HEK293T (cell line): ENCODE measurements around the gene ZP2.

Experiments
- CTCF ChIA-PET: fragments of 350-600 bp; formaldehyde crosslinking; extraction: SDS; loops from one replicate; lab custom pipeline; 2021; ENCODE audit warnings: antibody characterized with exemption, inconsistent platforms; lab: Yijun Ruan, JAX
- POLR2A ChIA-PET: fragments of 350-600 bp; formaldehyde crosslinking; extraction: SDS; loops from one replicate; lab custom pipeline; 2020; ENCODE audit warnings: antibody characterized with exemption, inconsistent platforms; lab: Yijun Ruan, JAX
- DNase-seq: peaks from one replicate; pipeline ENCODE4 v3.0.0; 2012; ENCODE audit warnings: mixed read lengths; ENCODE audit errors: extremely low spot score
- ARNT ChIP-seq: fragments of 450-650 bp; IDR thresholded peaks from 2 replicates; pipeline ENCODE4 v1.6.1; 2017; ENCODE audit warnings: mild to moderate bottlenecking
- BHLHE40 ChIP-seq: fragments of 450-650 bp; IDR thresholded peaks from 2 replicates; pipeline ENCODE4 v1.6.1; 2016; ENCODE audit warnings: mild to moderate bottlenecking, moderate library complexity, borderline replicate concordance
- CTBP1 ChIP-seq: fragments of 450-650 bp; IDR thresholded peaks from 2 replicates; pipeline ENCODE4 v1.6.1; 2016; ENCODE audit warnings: borderline replicate concordance
- ELF4 ChIP-seq: fragments of 450-650 bp; IDR thresholded peaks from 2 replicates; pipeline ENCODE4 v1.6.1; 2017; ENCODE audit warnings: antibody characterized with exemption
- FOXA1 ChIP-seq: fragments of 450-650 bp; IDR thresholded peaks from 2 replicates; pipeline ENCODE4 v1.6.1; 2016; ENCODE audit warnings: mild to moderate bottlenecking
- FOXK2 ChIP-seq: fragments of 450-650 bp; IDR thresholded peaks from 2 replicates; pipeline ENCODE4 v1.6.1; 2016; ENCODE audit warnings: mild to moderate bottlenecking
- FOXM1 ChIP-seq: fragments of 450-650 bp; IDR thresholded peaks from 2 replicates; pipeline ENCODE4 v1.6.1; 2017; ENCODE audit warnings: mild to moderate bottlenecking, borderline replicate concordance
- HDGF ChIP-seq: fragments of 450-650 bp; IDR thresholded peaks from 2 replicates; pipeline ENCODE4 v1.6.1; 2017; ENCODE audit warnings: antibody characterized with exemption, borderline replicate concordance
- L3MBTL2 ChIP-seq: fragments of 450-650 bp; conservative IDR thresholded peaks from 2 replicates; pipeline ENCODE4 v1.6.1; 2016; ENCODE audit warnings: mild to moderate bottlenecking
- LEF1 ChIP-seq: fragments of 450-650 bp; IDR thresholded peaks from 2 replicates; pipeline ENCODE4 v1.6.1; 2017; ENCODE audit warnings: mild to moderate bottlenecking, borderline replicate concordance
- NFRKB ChIP-seq: fragments of 450-650 bp; IDR thresholded peaks from 2 replicates; pipeline ENCODE4 v1.6.1; 2016; ENCODE audit warnings: mild to moderate bottlenecking, moderate library complexity
- SP1 ChIP-seq: fragments of 450-650 bp; IDR thresholded peaks from 2 replicates; pipeline ENCODE4 v1.6.1; 2017
- SUZ12 ChIP-seq: fragments of 450-650 bp; IDR thresholded peaks from 2 replicates; pipeline ENCODE4 v1.6.1; 2016; ENCODE audit warnings: mild to moderate bottlenecking
- TARDBP ChIP-seq: fragments of 450-650 bp; IDR thresholded peaks from 2 replicates; pipeline ENCODE4 v1.6.1; 2016
- ZNF384 ChIP-seq: fragments of 450-650 bp; IDR thresholded peaks from 2 replicates; pipeline ENCODE4 v1.6.1; 2016
- TF ChIP-seq, protein P1 (sequence below): fragments of 450-650 bp; IDR thresholded peaks from 2 replicates; pipeline ENCODE4 v1.6.1; 2016

The ZP2 gene

DNA sequence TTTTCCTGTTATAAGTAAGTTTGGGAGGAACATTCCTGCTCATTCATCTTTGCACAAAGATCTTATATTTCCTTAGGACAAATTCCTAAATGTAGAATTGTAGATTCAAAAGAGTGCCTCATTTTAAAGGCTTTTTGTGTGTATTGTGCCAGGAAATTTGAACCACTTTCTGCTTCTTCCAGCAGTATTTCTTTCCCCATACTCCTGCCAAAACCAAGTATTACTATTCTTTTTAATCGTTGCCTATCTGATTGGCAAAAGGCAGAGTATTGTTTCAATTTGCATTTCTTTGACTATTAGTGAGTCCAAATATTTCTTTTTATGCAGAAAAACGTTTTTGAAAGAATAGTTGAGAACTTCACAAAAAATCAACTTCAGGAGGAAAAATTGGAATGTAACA lies 31.4 kb upstream of the ZP2 start:
- ChIA-PET POLR2A (no interaction called here), CTCF (no interaction called here)
- no peak for DNase-seq
- TF ChIP-seq FOXA1, result no peak
- TF ChIP-seq ZNF384, result no peak
- TF ChIP-seq L3MBTL2, result no peak
- TF ChIP-seq FOXM1, result no peak
- TF ChIP-seq BHLHE40, result no peak
- TF ChIP-seq SUZ12, result no peak
- TF ChIP-seq CTBP1, result no peak
- TF ChIP-seq, protein P1, sequence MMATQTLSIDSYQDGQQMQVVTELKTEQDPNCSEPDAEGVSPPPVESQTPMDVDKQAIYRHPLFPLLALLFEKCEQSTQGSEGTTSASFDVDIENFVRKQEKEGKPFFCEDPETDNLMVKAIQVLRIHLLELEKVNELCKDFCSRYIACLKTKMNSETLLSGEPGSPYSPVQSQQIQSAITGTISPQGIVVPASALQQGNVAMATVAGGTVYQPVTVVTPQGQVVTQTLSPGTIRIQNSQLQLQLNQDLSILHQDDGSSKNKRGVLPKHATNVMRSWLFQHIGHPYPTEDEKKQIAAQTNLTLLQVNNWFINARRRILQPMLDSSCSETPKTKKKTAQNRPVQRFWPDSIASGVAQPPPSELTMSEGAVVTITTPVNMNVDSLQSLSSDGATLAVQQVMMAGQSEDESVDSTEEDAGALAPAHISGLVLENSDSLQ, result no peak
- no peak for TF ChIP-seq HDGF
- TF ChIP-seq TARDBP, result no peak
- no peak for TF ChIP-seq SP1
- no peak for TF ChIP-seq NFRKB
- TF ChIP-seq ELF4, result no peak
- no peak for TF ChIP-seq LEF1
- no peak for TF ChIP-seq ARNT

DNA sequence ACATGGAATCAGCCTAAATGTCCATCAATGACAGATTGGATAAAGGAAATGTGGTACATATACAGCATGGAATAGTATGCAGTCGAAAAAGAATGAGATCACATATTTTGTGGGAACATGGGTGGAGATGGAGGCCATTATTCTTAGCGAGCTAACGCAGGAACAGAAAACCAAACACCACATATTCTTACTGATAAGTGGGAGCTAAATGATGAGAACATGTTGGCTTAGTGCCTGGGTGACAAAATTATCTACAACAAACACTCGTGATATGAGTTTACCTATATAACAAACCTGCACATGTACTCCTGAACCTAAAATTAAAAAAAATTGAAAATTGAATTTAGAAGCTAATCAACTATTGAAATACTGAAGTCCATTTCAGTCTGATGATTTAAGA lies 28.3 kb upstream of the ZP2 start:
- no peak for DNase-seq
- no peak for TF ChIP-seq ELF4
- no peak for TF ChIP-seq TARDBP
- TF ChIP-seq NFRKB, result no peak
- TF ChIP-seq SUZ12, result no peak
- TF ChIP-seq SP1, result no peak
- no peak for TF ChIP-seq FOXM1
- TF ChIP-seq, protein P1, result no peak
- no peak for TF ChIP-seq LEF1
- TF ChIP-seq ZNF384, result no peak
- no peak for TF ChIP-seq CTBP1
- TF ChIP-seq L3MBTL2, result no peak
- TF ChIP-seq FOXK2, result no peak
- TF ChIP-seq BHLHE40, result no peak
- ChIA-PET POLR2A (no interaction called here), CTCF (no interaction called here)

GRCh38 chr16:21236831-21237230 lies 25.5 kb upstream of the ZP2 start:
- ChIA-PET CTCF (no interaction called here), POLR2A (no interaction called here)
- DNase-seq, result no peak
- TF ChIP-seq L3MBTL2 (no peak), ARNT (no peak), ZNF384 (no peak), LEF1 (no peak), TARDBP (no peak), SUZ12 (no peak), FOXM1 (no peak), FOXA1 (no peak), BHLHE40 (no peak), FOXK2 (no peak)
- TF ChIP-seq, protein P1, result no peak

DNA sequence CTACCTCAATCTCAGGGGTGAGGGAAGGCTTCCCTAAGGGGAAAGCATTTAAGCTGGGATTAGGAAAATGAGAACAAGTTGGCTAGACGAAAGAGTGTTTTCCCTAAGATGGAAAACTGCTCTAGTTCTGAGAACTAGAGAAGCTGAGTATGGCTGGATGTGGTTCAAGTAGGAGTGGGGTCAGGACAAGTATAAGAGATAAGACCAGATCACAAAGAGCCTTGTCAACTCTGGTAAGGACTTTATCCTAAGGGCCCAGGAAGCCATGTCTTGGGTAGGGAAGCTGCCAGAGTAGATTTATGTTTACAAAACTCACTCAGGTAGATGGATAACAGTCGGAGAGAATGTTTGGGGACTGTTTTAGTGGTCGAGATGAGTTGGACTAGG lies 23.8 kb upstream of the ZP2 start:
- TF ChIP-seq HDGF (no peak), FOXK2 (no peak), FOXA1 (no peak), ELF4 (no peak), LEF1 (no peak), FOXM1 (no peak), L3MBTL2 (no peak), ARNT (no peak), SUZ12 (no peak), SP1 (no peak), CTBP1 (no peak), ZNF384 (no peak), BHLHE40 (no peak)
- TF ChIP-seq, protein P1, result no peak
- CTCF ChIA-PET, result no interaction called here
- POLR2A ChIA-PET, result no interaction called here
- no peak for DNase-seq

DNA sequence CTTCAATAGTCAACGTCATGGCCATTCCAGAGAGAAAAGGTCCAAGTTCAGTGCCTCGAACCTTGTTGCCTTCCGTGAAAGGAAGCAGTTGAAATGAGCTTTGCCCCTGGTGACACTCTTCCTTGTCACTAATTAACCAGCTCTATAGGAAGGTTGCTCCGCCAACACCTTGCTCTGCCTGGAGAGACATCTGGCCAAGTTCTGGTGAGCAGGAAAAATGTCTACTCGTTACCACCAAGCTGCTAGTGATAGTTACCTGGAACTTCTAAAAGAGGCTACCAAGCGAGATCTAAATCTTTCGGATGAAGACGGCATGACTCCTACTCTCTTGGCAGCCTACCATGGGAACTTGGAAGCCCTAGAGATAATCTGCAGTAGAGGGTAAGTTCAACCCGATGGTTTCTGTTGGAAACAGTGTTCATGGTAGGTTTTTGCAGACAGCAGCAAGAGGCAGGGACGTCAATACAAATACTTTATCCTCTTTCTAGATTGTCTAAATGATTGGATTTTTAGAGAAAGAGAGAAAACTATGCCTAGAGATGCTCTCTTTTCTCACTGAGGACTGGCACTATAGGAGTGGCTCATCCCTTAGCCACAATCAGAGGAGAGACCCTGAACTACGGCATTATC lies 22.3 kb upstream of the ZP2 start, which contains the start of gene ANKS4B:
ANKS4B (plus strand) TSS at position 179 of the 630 bp plus-strand sequence; CDS start at position 218, 39 bp downstream.
- DNase-seq, result no peak
- POLR2A ChIA-PET, result no interaction called here
- CTCF ChIA-PET, result no interaction called here
- TF ChIP-seq LEF1 (no peak), FOXM1 (no peak), SP1 (no peak), NFRKB (no peak), ZNF384 (no peak), SUZ12 (no peak), CTBP1 (no peak), BHLHE40 (no peak), TARDBP (no peak), L3MBTL2 (no peak), FOXK2 (no peak), HDGF (no peak), FOXA1 (no peak), ARNT (no peak), ELF4 (no peak)
- TF ChIP-seq, protein P1, result no peak
